Activated B cell treated with CpG ODN at 0.5 μM for 24 hours (primary cell): ENCODE data around the gene ARID3C. TPM values are rescaled to one million over a fixed set of nuclear protein-coding genes. Genes with fewer than 3 reads are reported as not detected.
A peak's percentile ranks its signal among the peaks of the same experiment; 100 is the strongest.

Source experiments
- ATAC-seq: fragments of 200-7000 bp; cut with Tn5 transposase; one replicate; pipeline ENCODE4 v1.10.0; 2021; ENCODE audit warnings: low read depth, mild to moderate bottlenecking, moderate library complexity
- CTCF ChIA-PET: fragments of 350-600 bp; sonication (Branson Sonifier 250); formaldehyde crosslinking; loops from one replicate; lab custom pipeline; 2021; ENCODE audit warnings: antibody characterized with exemption; lab: Charles Lee
- POLR2A ChIA-PET: fragments of 350-600 bp; sonication (Branson Sonifier 250); formaldehyde crosslinking; loops from one replicate; lab custom pipeline; 2021; ENCODE audit warnings: antibody characterized with exemption; lab: Charles Lee
- DNase-seq: peaks from one replicate; pipeline ENCODE4 v3.0.0; 2022
- H3K27ac Mint-ChIP-seq: one replicate; pipeline ENCODE4 v1.8.0; 2020; ENCODE audit warnings: mixed read lengths
- H3K27me3 Mint-ChIP-seq: one replicate; pipeline ENCODE4 v1.8.0; 2021; ENCODE audit warnings: mixed read lengths
- H3K36me3 Mint-ChIP-seq: one replicate; pipeline ENCODE4 v1.8.0; 2021; ENCODE audit warnings: low read depth, mixed read lengths
- H3K4me1 Mint-ChIP-seq: one replicate; pipeline ENCODE4 v1.8.0; 2021; ENCODE audit warnings: mixed read lengths
- H3K4me3 Mint-ChIP-seq: one replicate; pipeline ENCODE4 v1.8.0; 2020; ENCODE audit warnings: mild to moderate bottlenecking, mixed read lengths
- H3K9me3 Mint-ChIP-seq: one replicate; pipeline ENCODE4 v1.8.0; 2020; ENCODE audit warnings: mixed read lengths
- CTCF ChIP-seq: fragments of 200-600 bp; IDR thresholded peaks from one replicate; pipeline ENCODE4 v1.8.0; 2022; ENCODE audit warnings: antibody characterized with exemption, mild to moderate bottlenecking
- intact Hi-C: fragments of 100-400 bp; cut with micrococcal nuclease; formaldehyde crosslinking; loops from one replicate; pipeline ENCODE4 v1.15.1; 2024
- total RNA-seq: library from RNA; stranded (reverse); gene quantifications from 2 replicates; pipeline ENCODE4 v1.2.3, GENCODE V29; 2022

Gene ARID3C
- total RNA-seq, 1 donor from 2014 or later, result not detected

GRCh38 chr9:34652602-34653000, 23.7 kb upstream of the ARID3C start:
- H3K4me1 Mint-ChIP-seq, result peaks cover 19% of the 10 kb centered on the region
- H3K36me3 Mint-ChIP-seq, result peaks cover 27% of the 10 kb centered on the region
- no peak for DNase-seq
- intact Hi-C loops, result no loop called here
- no peaks in the 10 kb centered on the region for H3K27me3 Mint-ChIP-seq
- no peaks in the 10 kb centered on the region for H3K9me3 Mint-ChIP-seq
- no peak for ATAC-seq
- H3K27ac Mint-ChIP-seq, result no peak overlapping the region
- H3K4me3 Mint-ChIP-seq, result no peak overlapping the region
- ChIA-PET POLR2A (interaction anchor here (1.7 kb wide), 1 partner anchor 12 kb away, joined by 5 read pairs; no protein-coding TSS in a partner anchor), CTCF (no interaction called here)
- no peak for TF ChIP-seq CTCF

- intact Hi-C loops, result no loop called here
- TF ChIP-seq CTCF, result no peak
- ChIA-PET CTCF (no interaction called here), POLR2A (interaction anchor here (1.7 kb wide), 1 partner anchor 13 kb away, joined by 5 read pairs; no protein-coding TSS in a partner anchor)
- H3K36me3 Mint-ChIP-seq, result peaks cover 27% of the 10 kb centered on the region
- no peak for DNase-seq
- ATAC-seq, result peak; percentile 42
- no peaks in the 10 kb centered on the region for H3K27me3 Mint-ChIP-seq
- no peak within 1 kb of the TSS for H3K4me3 Mint-ChIP-seq
- peaks cover 24% of the 10 kb centered on the region for H3K4me1 Mint-ChIP-seq
- no peaks in the 10 kb centered on the region for H3K9me3 Mint-ChIP-seq
- H3K27ac Mint-ChIP-seq, result no peak within 1 kb of the TSS
Observed at GRCh38 chr9:34651876-34652601, 23.2 kb upstream of the ARID3C start, which contains the start of gene IL11RA. TSS of gene IL11RA (plus strand) at chr9:34652185. CDS start at chr9:34655218, 3,033 bp downstream.

GRCh38 chr9:34651321-34651720, 22.5 kb upstream of the ARID3C start:
- H3K27ac Mint-ChIP-seq, result no peak overlapping the region
- peaks cover 32% of the 10 kb centered on the region for H3K36me3 Mint-ChIP-seq
- POLR2A ChIA-PET, result interaction anchor here (0.5 to 1.7 kb wide), 2 partner anchors 8 to 14 kb away, joined by 3 to 5 read pairs; no protein-coding TSS in a partner anchor
- no peak for DNase-seq
- intact Hi-C loops, result no loop called here
- CTCF ChIA-PET, result no interaction called here
- H3K4me3 Mint-ChIP-seq, result no peak overlapping the region
- H3K4me1 Mint-ChIP-seq, result peaks cover 28% of the 10 kb centered on the region
- TF ChIP-seq CTCF, result no peak
- H3K9me3 Mint-ChIP-seq, result no peaks in the 10 kb centered on the region
- H3K27me3 Mint-ChIP-seq, result no peaks in the 10 kb centered on the region
- no peak for ATAC-seq

GRCh38 chr9:34650816-34651215, 21.9 kb upstream of the ARID3C start:
- no peak for TF ChIP-seq CTCF
- ChIA-PET POLR2A (interaction anchor here (0.5 to 0.6 kb wide), 2 partner anchors 8 to 9 kb away, joined by 3 to 4 read pairs; no protein-coding TSS in a partner anchor), CTCF (no interaction called here)
- H3K9me3 Mint-ChIP-seq, result no peaks in the 10 kb centered on the region
- no peaks in the 10 kb centered on the region for H3K27me3 Mint-ChIP-seq
- peaks cover 33% of the 10 kb centered on the region for H3K4me1 Mint-ChIP-seq
- H3K27ac Mint-ChIP-seq, result no peak overlapping the region
- peaks cover 32% of the 10 kb centered on the region for H3K36me3 Mint-ChIP-seq
- no peak overlapping the region for H3K4me3 Mint-ChIP-seq
- DNase-seq (no peak), ATAC-seq (no peak)
- intact Hi-C loops, result no loop called here

- Mint-ChIP-seq H3K27ac (no peak overlapping the region), H3K4me1 (peaks cover 33% of the 10 kb centered on the region), H3K36me3 (peaks cover 32% of the 10 kb centered on the region), H3K4me3 (no peak overlapping the region), H3K27me3 (no peaks in the 10 kb centered on the region), H3K9me3 (no peaks in the 10 kb centered on the region)
- ATAC-seq, result no peak
- TF ChIP-seq CTCF, result no peak
- intact Hi-C loops, result loop anchor here (5.0 kb wide), 2 partner anchors 36 to 464 kb away; partner anchors contain the start of gene RPP25L
- ChIA-PET CTCF (interaction anchor here (0.7 to 2.7 kb wide), 3 partner anchors 10 to 16 kb away, joined by 3 to 11 read pairs (median 6); no protein-coding TSS in a partner anchor), POLR2A (interaction anchor here (0.7 to 3.4 kb wide), 2 partner anchors 11 to 36 kb away, joined by 3 to 44 read pairs; partner anchors contain the start of gene SIGMAR1)
- no peak for DNase-seq
Observed at GRCh38 chr9:34648673-34649072, 19.8 kb upstream of the ARID3C start.
